ENCODE data around the gene CCDC122.

The CCDC122 gene

DNA sequence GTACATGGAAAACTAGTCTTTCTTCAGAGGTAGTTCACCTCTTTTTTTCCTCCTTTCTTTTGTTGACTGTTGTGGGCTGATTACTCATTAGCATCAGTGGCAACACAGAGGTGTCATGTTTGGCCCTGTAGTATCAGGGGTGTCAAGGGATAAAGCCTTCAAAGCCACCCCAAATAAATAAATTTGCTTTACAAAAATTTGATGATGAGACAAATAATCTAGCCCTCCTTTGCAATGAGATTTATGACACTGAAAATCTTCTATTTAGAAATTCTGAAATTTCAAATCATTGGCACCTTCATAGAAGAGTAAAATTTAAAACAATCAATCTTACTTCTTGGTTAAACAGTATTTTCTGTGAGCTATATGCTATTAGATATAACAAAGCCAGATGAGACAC lies 2.0 kb upstream of the CCDC122 start:
- no peak overlapping the region for H3K4me2 ChIP-seq (ENCODE audit: low read length)
- H3K79me2 ChIP-seq (ENCODE audit: low read length) = 0 out of 2 replicates have a peak, but pooled peaks cover 6% of the 10 kb centered on the region
- H3K9me3 ChIP-seq (ENCODE audit: insufficient read depth, low read length) = no peaks in the 10 kb centered on the region
- peaks cover 9% of the 10 kb centered on the region for H3K4me1 ChIP-seq (ENCODE audit: low read length)
- H3K9ac ChIP-seq (ENCODE audit: low read length) = no peak overlapping the region
- H3K27ac ChIP-seq (ENCODE audit: low read length) = no peak overlapping the region
- no peaks in the 10 kb centered on the region; the same call in 1 of the 2 replicates for H3K27me3 ChIP-seq (ENCODE audit: low read depth, low read length)
- H3K4me3 ChIP-seq (ENCODE audit: low read length) = no peak overlapping the region
- TF ChIP-seq EZH2phosphoT487 (IDR thresholded peaks at IDR 0.05; ENCODE audit: low read depth) = no peak
- TF ChIP-seq, protein P1, sequence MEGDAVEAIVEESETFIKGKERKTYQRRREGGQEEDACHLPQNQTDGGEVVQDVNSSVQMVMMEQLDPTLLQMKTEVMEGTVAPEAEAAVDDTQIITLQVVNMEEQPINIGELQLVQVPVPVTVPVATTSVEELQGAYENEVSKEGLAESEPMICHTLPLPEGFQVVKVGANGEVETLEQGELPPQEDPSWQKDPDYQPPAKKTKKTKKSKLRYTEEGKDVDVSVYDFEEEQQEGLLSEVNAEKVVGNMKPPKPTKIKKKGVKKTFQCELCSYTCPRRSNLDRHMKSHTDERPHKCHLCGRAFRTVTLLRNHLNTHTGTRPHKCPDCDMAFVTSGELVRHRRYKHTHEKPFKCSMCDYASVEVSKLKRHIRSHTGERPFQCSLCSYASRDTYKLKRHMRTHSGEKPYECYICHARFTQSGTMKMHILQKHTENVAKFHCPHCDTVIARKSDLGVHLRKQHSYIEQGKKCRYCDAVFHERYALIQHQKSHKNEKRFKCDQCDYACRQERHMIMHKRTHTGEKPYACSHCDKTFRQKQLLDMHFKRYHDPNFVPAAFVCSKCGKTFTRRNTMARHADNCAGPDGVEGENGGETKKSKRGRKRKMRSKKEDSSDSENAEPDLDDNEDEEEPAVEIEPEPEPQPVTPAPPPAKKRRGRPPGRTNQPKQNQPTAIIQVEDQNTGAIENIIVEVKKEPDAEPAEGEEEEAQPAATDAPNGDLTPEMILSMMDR (IDR thresholded peaks at IDR 0.05; ENCODE audit: low read depth, low read length) = no peak
- no peaks in the 10 kb centered on the region for H4K20me1 ChIP-seq (ENCODE audit: insufficient read depth, low read length)
- no peak overlapping the region for H2AFZ ChIP-seq (ENCODE audit: low read depth, low read length)
- no peaks in the 10 kb centered on the region for H3K36me3 ChIP-seq (replicated peaks; ENCODE audit: low read depth, low read length)

DNA sequence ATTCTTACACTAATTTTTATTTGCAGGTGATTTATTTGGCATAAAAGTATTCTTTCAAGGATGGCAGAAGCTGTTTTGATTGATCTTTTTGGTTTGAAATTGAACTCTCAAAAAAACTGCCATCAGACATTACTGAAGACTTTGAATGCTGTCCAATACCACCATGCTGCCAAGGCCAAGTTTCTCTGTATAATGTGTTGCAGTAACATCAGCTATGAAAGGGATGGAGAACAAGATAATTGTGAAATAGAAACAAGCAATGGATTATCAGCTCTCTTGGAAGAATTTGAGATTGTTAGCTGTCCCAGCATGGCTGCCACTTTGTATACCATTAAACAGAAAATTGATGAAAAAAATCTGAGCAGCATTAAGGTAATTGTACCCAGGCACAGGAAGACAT lies 1.4 kb upstream of the CCDC122 start:
- Histone ChIP-seq H3K9ac (ENCODE audit: low read length) (no peak overlapping the region), H3K4me1 (ENCODE audit: low read length) (peaks cover 9% of the 10 kb centered on the region), H2AFZ (ENCODE audit: low read depth, low read length) (no peak overlapping the region), H3K4me3 (ENCODE audit: low read length) (no peak overlapping the region), H3K36me3 (replicated peaks; ENCODE audit: low read depth, low read length) (no peaks in the 10 kb centered on the region), H3K27ac (ENCODE audit: low read length) (no peak overlapping the region), H3K27me3 (ENCODE audit: low read depth, low read length) (no peaks in the 10 kb centered on the region; the same call in 1 of the 2 replicates), H4K20me1 (ENCODE audit: insufficient read depth, low read length) (no peaks in the 10 kb centered on the region), H3K4me2 (ENCODE audit: low read length) (no peak overlapping the region), H3K79me2 (ENCODE audit: low read length) (0 out of 2 replicates have a peak, but pooled peaks cover 6% of the 10 kb centered on the region), H3K9me3 (ENCODE audit: insufficient read depth, low read length) (no peaks in the 10 kb centered on the region)
- TF ChIP-seq, protein P1 (IDR thresholded peaks at IDR 0.05; ENCODE audit: low read depth, low read length) = no peak

DNA sequence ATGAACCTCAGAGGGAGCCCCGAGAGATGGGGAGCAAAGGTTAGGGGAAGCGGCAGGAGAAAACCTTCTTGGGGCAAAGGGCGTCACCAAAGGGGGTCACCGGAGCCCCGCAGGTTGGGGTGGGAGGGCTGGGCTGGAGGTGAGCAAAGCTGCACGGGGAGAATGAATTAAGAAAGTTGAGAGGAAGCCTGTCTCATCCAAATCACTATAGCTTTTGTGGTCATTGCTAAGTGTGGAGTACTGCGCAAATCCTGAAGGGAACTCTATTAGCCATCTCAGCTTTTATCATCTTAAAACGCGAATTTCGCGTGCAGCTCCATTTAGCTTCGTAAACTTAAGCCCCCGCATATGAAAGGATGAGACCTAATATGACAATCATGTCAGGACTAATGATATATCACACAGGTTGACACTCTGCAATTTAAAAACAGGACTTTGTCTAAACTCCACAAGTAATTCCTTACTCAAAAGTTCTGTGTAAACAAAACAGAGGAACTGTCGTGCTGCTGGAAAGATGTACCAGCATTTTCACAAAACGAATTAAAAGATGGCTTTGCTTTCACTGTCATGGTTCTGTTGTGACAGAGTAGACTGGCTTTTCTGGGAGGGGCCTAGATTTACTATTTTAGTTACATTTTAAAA lies 795 bp upstream of the CCDC122 start:
- Histone ChIP-seq H2AFZ (ENCODE audit: low read depth, low read length) (peak overlapping the region; percentile 86; the same call in 1 of the 2 replicates), H3K9ac (ENCODE audit: low read length) (peak overlapping the region; percentile 89), H3K4me1 (ENCODE audit: low read length) (peaks cover 9% of the 10 kb centered on the region), H4K20me1 (ENCODE audit: insufficient read depth, low read length) (no peaks in the 10 kb centered on the region), H3K36me3 (replicated peaks; ENCODE audit: low read depth, low read length) (no peaks in the 10 kb centered on the region), H3K27me3 (ENCODE audit: low read depth, low read length) (no peaks in the 10 kb centered on the region; the same call in 1 of the 2 replicates), H3K27ac (ENCODE audit: low read length) (no peak overlapping the region), H3K79me2 (ENCODE audit: low read length) (0 out of 2 replicates have a peak, but pooled peaks cover 6% of the 10 kb centered on the region), H3K9me3 (ENCODE audit: insufficient read depth, low read length) (no peaks in the 10 kb centered on the region), H3K4me3 (ENCODE audit: low read length) (peak overlapping the region; percentile 88), H3K4me2 (ENCODE audit: low read length) (peak overlapping the region; percentile 74)
- TF ChIP-seq EZH2phosphoT487 (IDR thresholded peaks at IDR 0.05; ENCODE audit: low read depth) = no peak
- TF ChIP-seq, protein P1 (IDR thresholded peaks at IDR 0.05; ENCODE audit: low read depth, low read length) = no peak

DNA sequence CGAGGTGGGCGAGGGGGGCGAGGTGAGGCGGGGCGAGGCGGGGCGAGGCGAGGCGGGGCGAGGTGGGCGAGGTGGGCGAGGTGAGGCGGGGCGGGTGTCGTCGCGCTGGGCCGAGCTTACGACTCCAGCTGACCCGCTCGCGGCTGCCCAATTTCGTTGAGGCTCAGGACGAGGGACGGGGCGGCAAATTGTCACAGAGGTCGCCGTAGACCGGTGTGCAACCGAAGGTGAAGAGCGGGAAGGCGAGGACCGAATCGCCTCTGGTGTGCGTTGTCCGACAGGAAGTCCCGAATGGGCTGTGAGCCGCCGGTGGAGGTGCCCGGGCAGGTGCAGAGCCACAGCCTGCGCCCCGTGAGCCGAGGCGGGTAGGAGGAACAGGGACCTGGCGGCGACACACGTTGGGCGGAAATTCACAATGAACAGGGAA lies 228 bp upstream of the CCDC122 start, which contains the start of gene LACC1:
Gene LACC1 (plus strand): TSS at position 150 of the 427 bp plus-strand sequence. CDS start 1,082 bp downstream, outside the sequence.
- Histone ChIP-seq H2AFZ (ENCODE audit: low read depth, low read length) (peak within 1 kb of the TSS; percentile 86), H3K9me3 (ENCODE audit: insufficient read depth, low read length) (no peaks in the 10 kb centered on the region), H3K36me3 (replicated peaks; ENCODE audit: low read depth, low read length) (no peaks in the 10 kb centered on the region), H3K4me2 (ENCODE audit: low read length) (peak within 1 kb of the TSS; percentile 74), H3K27ac (ENCODE audit: low read length) (peak within 1 kb of the TSS; percentile 36), H3K4me3 (ENCODE audit: low read length) (peak within 1 kb of the TSS; percentile 88), H3K4me1 (ENCODE audit: low read length) (peaks cover 9% of the 10 kb centered on the region), H3K79me2 (ENCODE audit: low read length) (0 out of 2 replicates have a peak, but pooled peaks cover 6% of the 10 kb centered on the region), H3K27me3 (ENCODE audit: low read depth, low read length) (no peaks in the 10 kb centered on the region; the same call in 1 of the 2 replicates), H4K20me1 (ENCODE audit: insufficient read depth, low read length) (no peaks in the 10 kb centered on the region), H3K9ac (ENCODE audit: low read length) (peak within 1 kb of the TSS; percentile 89)
- TF ChIP-seq, protein P1 (IDR thresholded peaks at IDR 0.05; ENCODE audit: low read depth, low read length) = no peak
- no peak for TF ChIP-seq EZH2phosphoT487 (IDR thresholded peaks at IDR 0.05; ENCODE audit: low read depth)
